ENCODE data around the gene KAT6B. TPM values are rescaled to one million over a fixed set of nuclear protein-coding genes. Genes with fewer than 3 reads are reported as not detected.

The KAT6B gene
- total and polyA plus RNA-seq, 2 of the 8 experiments (the other 6 are each of a cell fraction or from before 2014, with no cell fraction given) = 7.3 to 30.8 TPM

- no peak overlapping the region for H4K8ac ChIP-seq (ENCODE audit: extremely low read depth, insufficient read depth, low read length)
- no peaks in the 10 kb centered on the region for H3K23me2 ChIP-seq (ENCODE audit: low read depth, low read length)
- H3K9me3 ChIP-seq (ENCODE audit: insufficient read depth in 2 of 2, low read depth in 1 of 2, low read length in 1 of 2) = no peaks in the 10 kb centered on the region
- no peak overlapping the region for H3K4ac ChIP-seq (replicated peaks; ENCODE audit: insufficient read length, low read depth, low read length)
- H3K4me3 ChIP-seq (ENCODE audit: extremely low read depth in 1 of 4, insufficient read depth in 2 of 4, low read depth in 3 of 4, low read length in 4 of 4) = no peak overlapping the region
- no peak overlapping the region for H2AFZ ChIP-seq (ENCODE audit: low read length)
- no peaks in the 10 kb centered on the region for H3K27me3 ChIP-seq (replicated peaks in 1 of 4; ENCODE audit: control insufficient read depth in 3 of 4, extremely low read depth in 1 of 4, insufficient read depth in 3 of 4, low read length in 3 of 4)
- FAIRE-seq (no peak), DNase-seq (ENCODE audit: low read depth in 1 of 2, low spot score in 2 of 2) (no peak)
- no peak overlapping the region for H3K18ac ChIP-seq (ENCODE audit: extremely low read depth, low read length)
- H3K14ac ChIP-seq (ENCODE audit: insufficient read length) = no peak overlapping the region
- H3K79me2 ChIP-seq (ENCODE audit: control insufficient read depth in 1 of 2, insufficient read depth in 2 of 2, low read length in 2 of 2) = no peaks in the 10 kb centered on the region
- H2BK20ac ChIP-seq (ENCODE audit: low read length) = no peak overlapping the region
- H3K79me1 ChIP-seq (ENCODE audit: low read depth, low read length) = no peaks in the 10 kb centered on the region
- H2BK12ac ChIP-seq (ENCODE audit: low read depth, low read length) = no peak overlapping the region
- no peaks in the 10 kb centered on the region for H4K20me1 ChIP-seq (replicated peaks in 1 of 2; ENCODE audit: control insufficient read depth in 1 of 2, insufficient read depth in 2 of 2, low read length in 2 of 2)
- no peak overlapping the region for H2BK5ac ChIP-seq (ENCODE audit: low read depth, low read length)
- POLR2A ChIA-PET (ENCODE audit: partially characterized antibody) = no interaction called here
- no peak overlapping the region for H4K5ac ChIP-seq (ENCODE audit: insufficient read length, low read depth, low read length)
- H3K4me2 ChIP-seq (ENCODE audit: insufficient read depth in 1 of 2, low read depth in 2 of 2, low read length in 2 of 2) = no peak overlapping the region
- H3K36me3 ChIP-seq (ENCODE audit: control insufficient read depth in 2 of 4, insufficient read depth in 4 of 4, low read length in 3 of 4) = peaks cover 0 to 10% (median 1%) of the 10 kb centered on the region in 4 experiments; a peak in 5 of 8 replicates
- H3K23ac ChIP-seq (ENCODE audit: insufficient read length) = no peak overlapping the region
- H4K91ac ChIP-seq (replicated peaks; ENCODE audit: insufficient read length, low read length) = no peak overlapping the region
- H3K4me1 ChIP-seq (replicated peaks in 1 of 4; ENCODE audit: control insufficient read depth in 3 of 4, insufficient read depth in 4 of 4, low read length in 3 of 4) = peaks cover 0 to 4% (median 2%) of the 10 kb centered on the region in 4 experiments; a peak in 1 of 7 replicates
- 97% methylated on average over 6 of the region's 6 CpGs; no CpG with 5 or more reads in 1 of the 2 experiments for WGBS, 2 experiments (ENCODE audit: extremely low coverage in 1 of 2, insufficient coverage in 1 of 2, insufficient read length in 1 of 2, insufficient replicate concordance in 2 of 2, low coverage in 1 of 2, low lambda C conversion rate in 2 of 2, missing lambda C conversion rate in 1 of 2)
- CTCF ChIA-PET (ENCODE audit: partially characterized antibody) = interaction anchor here (0.5 to 2.6 kb wide), 5 partner anchors 16 to 198 kb away, joined by 3 to 9 read pairs (median 3); no protein-coding TSS in a partner anchor
- H2BK120ac ChIP-seq (replicated peaks; ENCODE audit: low read depth, low read length) = no peak overlapping the region
- H3K56ac ChIP-seq (replicated peaks; ENCODE audit: insufficient read length, low read depth, low read length) = no peak overlapping the region
- H2BK15ac ChIP-seq (ENCODE audit: low read length) = no peak overlapping the region
- no peak overlapping the region for H2AK5ac ChIP-seq (ENCODE audit: low read depth, low read length)
- H3K27ac ChIP-seq (ENCODE audit: low read depth, low read length) = no peak overlapping the region
- no peak overlapping the region for H3K9ac ChIP-seq (replicated peaks in 1 of 4; ENCODE audit: extremely low read depth in 1 of 4, low read depth in 3 of 4, low read length in 3 of 4)
- TF ChIP-seq BACH1 (IDR thresholded peaks at IDR 0.05; ENCODE audit: low read length) = no peak
- no peak for TF ChIP-seq RNF2 (IDR thresholded peaks at IDR 0.05; ENCODE audit: borderline replicate concordance, low read depth, low read length, missing control alignments, poor library complexity, severe bottlenecking)
- TF ChIP-seq, protein P1, sequence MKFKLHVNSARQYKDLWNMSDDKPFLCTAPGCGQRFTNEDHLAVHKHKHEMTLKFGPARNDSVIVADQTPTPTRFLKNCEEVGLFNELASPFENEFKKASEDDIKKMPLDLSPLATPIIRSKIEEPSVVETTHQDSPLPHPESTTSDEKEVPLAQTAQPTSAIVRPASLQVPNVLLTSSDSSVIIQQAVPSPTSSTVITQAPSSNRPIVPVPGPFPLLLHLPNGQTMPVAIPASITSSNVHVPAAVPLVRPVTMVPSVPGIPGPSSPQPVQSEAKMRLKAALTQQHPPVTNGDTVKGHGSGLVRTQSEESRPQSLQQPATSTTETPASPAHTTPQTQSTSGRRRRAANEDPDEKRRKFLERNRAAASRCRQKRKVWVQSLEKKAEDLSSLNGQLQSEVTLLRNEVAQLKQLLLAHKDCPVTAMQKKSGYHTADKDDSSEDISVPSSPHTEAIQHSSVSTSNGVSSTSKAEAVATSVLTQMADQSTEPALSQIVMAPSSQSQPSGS (IDR thresholded peaks at IDR 0.05; ENCODE audit: low read length) = no peak
- TF ChIP-seq FOSL1 (IDR thresholded peaks at IDR 0.05; ENCODE audit: insufficient read depth, low read depth, low read length) = no peak
- no peak for TF ChIP-seq SAP30 (IDR thresholded peaks at IDR 0.05; ENCODE audit: insufficient read depth, insufficient replicate concordance, low read length)
- no peak for TF ChIP-seq HDAC6 (IDR thresholded peaks at IDR 0.05; ENCODE audit: low read depth, low read length)
- no peak for TF ChIP-seq GABPA (IDR thresholded peaks at IDR 0.05; ENCODE audit: borderline replicate concordance, insufficient read depth, low read length)
- TF ChIP-seq, protein P2, sequence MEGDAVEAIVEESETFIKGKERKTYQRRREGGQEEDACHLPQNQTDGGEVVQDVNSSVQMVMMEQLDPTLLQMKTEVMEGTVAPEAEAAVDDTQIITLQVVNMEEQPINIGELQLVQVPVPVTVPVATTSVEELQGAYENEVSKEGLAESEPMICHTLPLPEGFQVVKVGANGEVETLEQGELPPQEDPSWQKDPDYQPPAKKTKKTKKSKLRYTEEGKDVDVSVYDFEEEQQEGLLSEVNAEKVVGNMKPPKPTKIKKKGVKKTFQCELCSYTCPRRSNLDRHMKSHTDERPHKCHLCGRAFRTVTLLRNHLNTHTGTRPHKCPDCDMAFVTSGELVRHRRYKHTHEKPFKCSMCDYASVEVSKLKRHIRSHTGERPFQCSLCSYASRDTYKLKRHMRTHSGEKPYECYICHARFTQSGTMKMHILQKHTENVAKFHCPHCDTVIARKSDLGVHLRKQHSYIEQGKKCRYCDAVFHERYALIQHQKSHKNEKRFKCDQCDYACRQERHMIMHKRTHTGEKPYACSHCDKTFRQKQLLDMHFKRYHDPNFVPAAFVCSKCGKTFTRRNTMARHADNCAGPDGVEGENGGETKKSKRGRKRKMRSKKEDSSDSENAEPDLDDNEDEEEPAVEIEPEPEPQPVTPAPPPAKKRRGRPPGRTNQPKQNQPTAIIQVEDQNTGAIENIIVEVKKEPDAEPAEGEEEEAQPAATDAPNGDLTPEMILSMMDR (IDR thresholded peaks at IDR 0.05; ENCODE audit: control extremely low read depth in 1 of 3, insufficient read depth in 1 of 3, low read depth in 1 of 3, low read length in 3 of 3) = no peak
- TF ChIP-seq RXRA (IDR thresholded peaks at IDR 0.05; ENCODE audit: insufficient read depth, low read depth, low read length) = no peak
Observed at GRCh38 chr10:75018251-75018650, 191.9 kb downstream of the KAT6B start.

Data from H1 (cell line).